ENCODE data around the gene NME3.
"Not testable (repeated sequence)": the region's sequence is repeated elsewhere in the genome, so short reads cannot be mapped to it uniquely, and the experiment has no call there.

The NME3 gene

DNA sequence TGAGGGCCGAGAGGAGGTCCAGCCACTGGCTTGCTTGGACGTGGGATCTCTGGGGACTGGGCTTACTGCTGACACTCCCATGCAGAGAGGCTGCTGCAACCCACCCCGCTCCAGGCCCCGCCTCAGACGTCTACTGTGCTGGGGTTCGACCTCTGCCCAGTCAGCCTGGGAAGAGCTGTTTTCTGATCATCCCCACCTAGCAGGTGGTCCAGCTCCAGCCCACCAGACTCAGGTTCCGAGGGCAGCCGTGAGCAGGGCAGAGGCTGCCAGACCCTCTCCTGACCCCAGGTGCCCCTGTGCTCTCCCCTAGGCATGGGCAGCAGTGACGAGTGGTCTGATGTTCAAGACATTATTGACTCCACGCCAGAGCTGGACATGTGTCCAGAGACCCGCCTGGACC, 23.4 kb downstream of the NME3 start:
- no peak for DNase-seq (ENCODE audit: low spot score)

DNA sequence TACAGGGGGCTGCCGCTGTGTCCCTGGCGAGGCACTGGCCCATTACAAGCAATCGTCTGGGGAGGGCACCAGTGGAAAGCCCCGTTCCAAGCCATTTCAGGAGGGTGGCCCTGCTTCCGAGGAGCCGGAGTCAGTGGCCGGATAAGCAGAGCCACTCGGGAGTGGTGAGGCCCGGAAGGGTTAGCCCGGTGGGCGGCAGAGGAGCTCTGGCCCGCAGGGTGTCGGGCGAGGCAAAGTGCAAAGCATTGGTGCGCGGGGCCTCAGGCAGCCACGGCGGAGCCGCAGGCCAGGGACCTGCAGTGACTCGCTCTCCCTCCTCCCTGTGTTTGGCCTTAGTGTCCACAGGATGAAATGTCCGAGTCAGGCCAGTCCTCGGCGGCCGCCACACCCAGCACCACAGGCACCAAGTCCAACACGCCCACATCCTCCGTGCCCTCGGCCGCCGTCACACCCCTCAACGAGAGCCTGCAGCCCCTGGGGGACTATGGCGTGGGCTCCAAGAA, 24.6 kb downstream of the NME3 start:
- DNase-seq (ENCODE audit: low spot score): no peak

DNA sequence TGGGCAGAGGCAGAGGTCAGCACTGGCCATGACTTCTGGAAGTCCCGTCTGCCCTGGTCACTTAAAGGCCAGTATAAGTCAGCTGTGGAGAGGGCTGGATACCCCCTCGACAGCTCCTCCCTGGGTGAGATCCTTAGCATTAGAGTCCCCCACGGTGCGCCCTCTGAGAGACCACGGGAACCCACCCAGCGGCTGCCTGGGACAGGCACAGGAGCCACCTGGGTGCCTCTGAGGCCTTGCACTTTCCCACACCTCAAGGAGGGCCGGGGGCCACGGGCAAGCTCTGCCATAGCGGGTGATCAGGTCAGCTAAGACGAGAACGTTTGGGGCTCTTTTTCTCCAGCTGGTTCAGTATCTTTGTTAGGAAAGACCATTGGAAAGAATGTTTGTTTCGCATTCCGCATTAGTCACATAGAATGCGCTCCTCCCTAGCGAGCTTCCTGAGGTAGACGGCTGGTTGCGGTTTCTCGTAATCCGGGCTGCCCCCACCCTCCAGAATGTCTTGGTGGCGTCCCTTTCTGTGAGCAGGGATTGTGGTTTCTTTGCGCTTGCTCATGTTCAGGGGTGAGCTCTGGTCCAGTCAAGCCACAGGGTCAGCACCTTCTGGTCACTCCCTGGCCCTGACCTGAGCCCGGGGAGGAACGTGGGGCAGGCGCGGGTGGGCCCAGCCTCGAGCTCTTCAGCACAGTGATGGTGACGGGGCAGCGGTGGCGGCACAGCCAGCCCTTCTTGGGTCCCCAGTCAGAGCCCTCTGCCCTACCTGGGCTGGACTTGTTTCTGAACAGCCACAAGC, 25.2 kb downstream of the NME3 start:
- no peak for DNase-seq (ENCODE audit: low spot score)

DNA sequence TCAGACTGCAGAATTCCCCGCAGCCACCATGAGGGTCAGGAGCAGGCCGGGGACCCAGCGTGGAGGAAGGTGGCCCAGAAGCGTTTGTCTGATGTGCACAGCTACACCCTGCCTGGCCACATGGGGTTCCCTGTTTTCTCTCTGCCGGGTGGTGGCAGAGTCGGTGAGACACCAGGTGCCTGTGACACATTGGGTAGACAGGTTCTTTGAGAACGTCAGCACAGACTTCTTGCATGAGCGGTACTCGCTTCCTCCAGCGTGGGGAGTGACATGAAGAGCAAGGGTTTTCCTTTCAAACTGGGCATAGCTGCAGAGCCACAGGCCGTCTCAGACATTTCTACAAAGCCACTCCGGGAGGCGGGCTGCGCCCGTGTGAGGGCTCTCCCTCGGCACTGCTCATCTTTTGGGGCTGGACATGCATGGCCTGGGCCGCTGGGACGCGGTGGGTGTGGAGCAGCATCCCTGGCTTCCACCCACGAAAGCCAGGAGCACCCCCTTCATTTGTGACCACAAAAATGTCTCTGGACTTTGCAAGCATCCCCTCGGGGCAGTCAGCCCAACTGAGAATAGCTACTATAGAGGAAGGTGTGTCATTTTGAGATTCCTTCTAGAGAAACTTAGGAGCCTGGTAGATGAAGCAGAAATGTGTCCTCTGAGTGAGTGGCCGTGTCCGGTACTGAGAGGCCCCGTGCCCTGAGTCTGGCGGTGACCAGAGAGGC, 26.0 kb downstream of the NME3 start:
- no peak for DNase-seq (ENCODE audit: low spot score)

DNA sequence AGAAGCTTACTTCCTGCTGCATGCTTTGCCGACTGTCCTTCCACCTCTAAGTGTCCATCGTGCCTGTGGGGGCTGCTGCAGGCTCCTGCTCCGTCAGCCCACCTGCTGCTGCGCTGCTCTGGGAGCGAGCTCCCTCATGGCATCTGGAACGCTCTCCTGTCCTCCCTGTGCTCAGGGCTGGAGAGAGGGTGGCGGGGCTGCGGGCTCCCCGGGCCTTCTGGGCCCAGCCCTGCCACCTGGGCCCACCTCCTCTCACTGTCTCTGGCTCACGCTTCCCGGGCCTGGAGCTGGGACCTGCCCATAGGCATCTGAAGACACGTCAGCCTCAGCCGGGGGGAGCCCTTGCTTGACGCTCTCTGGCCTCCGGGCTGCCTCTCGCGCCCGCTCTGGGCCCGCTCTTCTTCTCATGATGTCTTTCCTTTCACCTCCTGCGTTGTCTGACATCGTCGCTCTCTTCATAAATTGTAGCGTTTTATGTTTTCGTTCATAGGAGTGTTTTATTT, 27.0 kb downstream of the NME3 start:
- DNase-seq (ENCODE audit: low spot score): no peak

DNA sequence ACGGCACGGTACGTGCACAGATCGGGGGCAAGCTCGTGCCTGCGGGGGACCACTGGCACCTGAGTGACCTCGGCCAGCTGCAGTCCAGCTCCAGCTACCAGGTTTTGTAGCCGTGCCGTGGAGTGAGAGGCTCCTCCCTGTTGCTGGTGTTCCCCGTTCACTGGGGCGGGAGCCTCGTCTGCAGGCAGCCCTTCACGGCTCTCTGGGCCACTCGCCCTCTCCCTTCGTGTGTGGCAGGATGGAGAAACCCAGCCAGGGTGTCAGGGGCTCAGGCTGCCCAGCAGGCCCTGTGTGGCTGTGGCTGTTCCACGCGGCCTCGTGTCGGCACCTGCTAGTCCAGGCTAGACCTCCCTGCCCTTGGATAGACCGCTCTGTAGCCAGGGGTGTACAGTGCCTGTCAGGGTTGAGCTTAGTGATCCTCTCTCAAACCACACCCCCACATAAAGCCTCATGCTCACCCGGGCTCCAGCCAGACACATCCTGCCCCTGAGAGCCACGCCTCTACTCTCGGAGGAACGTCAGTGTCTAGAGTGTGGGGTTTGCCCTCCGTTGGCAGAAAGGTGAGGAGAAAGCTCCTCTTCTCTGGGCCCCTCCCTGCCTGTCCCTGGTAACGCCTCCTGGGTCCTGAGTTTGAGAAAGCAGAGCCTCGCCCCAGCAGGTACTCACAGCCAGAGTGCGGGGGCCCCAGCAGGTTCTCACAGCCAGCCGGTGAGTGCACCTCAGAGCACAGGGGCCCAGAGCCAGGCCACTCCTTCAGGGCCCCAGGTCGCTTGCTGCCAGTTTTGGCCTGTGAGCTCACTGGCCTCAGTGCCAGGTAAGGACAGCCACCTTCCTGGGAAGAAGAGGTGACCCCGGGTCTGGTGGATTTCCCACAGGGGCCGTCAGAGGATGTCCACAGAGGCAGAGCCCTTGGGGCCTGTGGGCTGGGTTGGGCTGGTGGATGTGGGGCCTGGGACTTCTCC, 27.7 kb downstream of the NME3 start:
- no peak for DNase-seq (ENCODE audit: low spot score)

DNA sequence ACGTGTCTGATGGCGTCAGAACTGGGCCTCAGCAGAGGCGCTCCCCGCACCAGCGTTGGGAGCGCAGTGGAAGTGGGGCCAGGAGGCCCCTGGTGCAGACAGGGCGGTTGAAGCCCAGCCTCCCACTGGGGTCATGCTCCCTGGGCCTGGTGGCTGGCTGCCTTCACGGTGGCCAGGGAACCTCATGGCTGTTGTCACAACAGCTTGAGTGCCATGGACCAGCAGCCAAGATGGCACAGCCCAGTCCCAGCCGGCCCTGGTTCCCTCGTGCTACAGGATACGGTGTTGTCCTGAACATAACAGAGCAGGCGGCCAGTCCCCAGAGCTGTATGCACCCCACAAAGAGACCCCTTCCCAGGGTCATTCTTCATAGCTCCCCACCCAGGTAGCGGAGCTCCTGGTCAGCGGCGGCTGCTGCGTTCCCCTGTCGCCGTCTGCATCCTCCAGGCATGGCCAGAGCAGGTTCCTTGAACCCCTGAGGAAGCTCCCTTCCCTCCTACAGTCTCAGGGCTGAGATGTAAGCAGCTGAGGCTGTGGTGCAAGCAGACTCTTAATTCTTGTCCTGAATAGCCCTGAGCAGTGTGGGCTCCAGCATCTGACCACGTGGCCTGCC, 29.7 kb downstream of the NME3 start:
- DNase-seq (ENCODE audit: low spot score): no peak

DNA sequence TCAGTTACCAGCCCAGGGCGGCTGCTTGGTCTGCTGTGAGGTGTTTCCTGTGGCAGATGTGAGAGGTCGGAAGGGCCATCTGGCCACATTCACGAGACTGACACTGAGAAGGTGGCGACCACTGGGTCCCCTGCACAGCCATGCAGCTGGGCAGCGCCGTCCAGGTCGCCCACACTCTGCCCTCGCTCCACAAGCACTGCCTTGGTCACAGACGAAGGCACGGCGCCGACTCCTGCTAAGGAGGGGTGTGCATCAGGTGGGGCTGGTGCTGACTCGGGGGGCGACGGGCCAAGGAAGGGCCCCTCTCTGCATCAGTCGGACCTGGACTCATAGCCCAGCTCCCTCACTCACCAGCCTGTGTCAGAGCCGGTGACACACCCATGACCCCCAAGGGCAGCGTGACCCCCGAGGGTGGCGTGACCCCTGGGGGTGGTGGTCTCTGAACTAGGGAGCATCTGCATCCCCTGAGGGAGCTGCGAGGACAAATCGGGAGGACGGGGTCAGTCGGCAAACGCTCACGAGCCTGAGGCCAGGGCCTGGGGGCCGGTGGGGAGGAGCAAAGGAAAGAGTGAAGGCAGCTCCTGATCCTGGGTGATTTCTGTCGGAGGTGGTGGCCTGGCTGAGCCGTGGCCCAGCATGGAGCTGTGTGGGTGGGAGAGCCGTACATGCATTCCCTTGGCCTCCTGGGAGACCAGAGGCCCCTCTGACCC, 30.4 kb downstream of the NME3 start:
- no peak for DNase-seq (ENCODE audit: low spot score)

DNA sequence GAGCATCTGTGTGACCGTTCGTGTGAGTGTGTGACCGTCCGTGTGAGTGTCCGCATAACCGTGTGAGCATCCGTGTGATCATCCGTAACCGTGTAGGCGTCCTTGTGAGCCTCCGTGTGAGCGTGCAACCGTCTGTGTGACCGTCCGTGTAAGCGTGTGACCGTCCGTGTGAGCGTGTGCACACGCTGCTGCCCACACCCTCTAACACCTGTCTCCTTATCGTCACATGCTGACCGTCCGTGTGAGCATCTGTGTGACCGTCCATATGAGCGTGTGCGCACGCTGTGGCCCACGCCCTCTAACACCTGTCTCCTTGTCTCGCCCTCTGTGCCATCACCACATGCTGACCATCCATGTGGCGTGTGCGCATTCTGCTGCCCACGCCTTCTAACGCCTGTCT, 31.1 kb downstream of the NME3 start:
- DNase-seq (ENCODE audit: low spot score): no peak

DNA sequence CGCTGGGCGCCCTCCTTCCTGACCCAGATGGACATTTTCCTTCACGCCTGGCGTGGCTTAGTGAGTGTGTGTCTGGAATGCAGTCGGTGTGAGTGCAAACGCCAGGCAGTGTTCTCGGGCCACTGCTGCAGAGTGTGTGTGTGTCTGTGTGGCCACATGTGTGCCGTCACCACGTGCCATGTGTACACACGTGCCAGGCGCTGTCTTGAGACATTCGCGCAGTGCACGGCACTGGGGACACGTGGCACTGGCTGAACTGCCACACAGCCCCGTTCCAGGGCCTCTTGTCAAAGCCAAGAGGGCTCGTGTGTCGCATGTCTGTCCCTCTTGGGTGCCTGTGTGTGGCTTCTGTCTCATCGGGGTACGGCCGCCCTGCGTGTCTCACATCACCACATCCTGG, 36.5 kb downstream of the NME3 start:
- no peak for DNase-seq (ENCODE audit: low spot score)

DNA sequence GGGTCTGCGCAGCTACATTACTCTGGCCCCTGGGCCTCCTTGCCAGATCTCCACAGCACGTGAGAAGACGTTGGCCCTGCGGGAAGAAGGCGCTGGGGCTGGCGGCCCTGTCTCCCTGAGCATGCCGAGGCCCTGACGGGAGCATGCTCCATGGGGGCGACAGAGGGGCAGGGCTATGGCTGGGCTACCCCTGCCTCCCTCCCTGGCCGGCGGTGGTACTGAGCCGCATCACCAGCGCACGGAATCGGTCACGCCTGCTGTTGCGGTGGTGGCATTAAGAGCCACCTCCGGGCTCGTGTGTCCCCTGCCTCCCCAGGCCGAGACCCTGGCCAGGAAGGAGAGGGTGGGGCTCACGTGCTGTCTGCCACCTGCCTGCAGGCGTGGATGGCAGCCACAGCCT, 37.2 kb downstream of the NME3 start:
- DNase-seq (ENCODE audit: low spot score): no peak

DNA sequence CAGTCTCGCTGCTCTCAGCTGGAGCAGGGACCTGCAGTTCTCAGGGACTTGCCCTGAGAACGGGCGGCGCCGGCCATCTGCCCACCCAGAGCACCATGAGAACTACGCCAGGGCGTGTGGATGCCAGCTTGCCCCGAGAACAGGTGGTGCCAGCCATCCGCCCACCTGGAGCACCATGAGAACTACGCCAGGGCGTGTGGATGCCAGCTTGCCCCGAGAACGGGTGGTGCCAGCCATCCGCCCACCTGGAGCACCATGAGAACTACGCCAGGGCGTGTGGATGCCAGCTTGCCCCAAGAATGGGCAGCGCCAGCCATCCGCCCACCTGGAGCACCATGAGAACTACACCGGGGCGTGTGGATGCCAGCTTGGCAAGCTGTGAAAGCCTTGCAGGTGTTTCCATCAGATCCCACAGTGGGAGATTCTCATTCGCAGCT, 38.8 kb downstream of the NME3 start:
- DNase-seq (ENCODE audit: low spot score): not testable (repeated sequence)

DNA sequence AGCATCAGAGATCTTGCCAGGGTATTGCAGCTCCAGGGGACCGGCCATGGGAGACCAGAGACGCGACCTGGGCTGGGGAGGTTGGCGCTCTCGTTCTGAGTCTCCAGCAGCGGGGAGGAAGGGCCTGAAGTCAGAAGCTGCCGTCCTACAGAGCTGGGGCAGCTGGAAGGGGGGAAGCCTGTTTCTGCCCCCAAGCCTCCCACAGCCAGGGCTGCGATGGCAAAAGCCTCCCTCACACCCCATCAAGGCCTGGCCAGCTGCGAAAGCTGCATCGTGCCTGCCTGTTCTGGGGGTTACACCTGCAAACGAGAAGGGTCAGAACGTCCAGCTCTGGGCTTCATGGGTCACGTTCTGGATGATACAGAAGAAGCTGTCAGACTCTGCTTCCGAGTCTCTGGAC, 39.3 kb downstream of the NME3 start:
- DNase-seq (ENCODE audit: low spot score): no peak

DNA sequence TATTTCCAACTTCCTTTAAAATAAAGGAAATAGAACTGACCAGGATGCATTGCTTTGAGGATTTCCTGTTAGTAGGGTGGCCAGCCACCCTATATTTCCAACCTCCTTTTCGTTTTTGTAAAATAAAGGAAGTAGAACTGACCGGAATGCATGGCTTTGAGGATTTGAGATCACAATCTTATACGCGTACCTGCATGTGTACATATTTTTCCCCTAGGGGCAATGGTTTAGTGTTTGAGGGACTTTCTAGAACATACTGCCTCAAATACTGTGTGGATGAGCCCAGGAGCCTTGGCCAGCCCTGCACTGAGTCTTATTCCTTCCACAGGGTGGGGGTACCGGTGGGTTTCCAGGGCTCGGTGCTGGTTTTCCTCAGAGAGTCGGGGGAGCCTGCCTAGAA, 39.7 kb downstream of the NME3 start:
- no peak for DNase-seq (ENCODE audit: low spot score)

DNA sequence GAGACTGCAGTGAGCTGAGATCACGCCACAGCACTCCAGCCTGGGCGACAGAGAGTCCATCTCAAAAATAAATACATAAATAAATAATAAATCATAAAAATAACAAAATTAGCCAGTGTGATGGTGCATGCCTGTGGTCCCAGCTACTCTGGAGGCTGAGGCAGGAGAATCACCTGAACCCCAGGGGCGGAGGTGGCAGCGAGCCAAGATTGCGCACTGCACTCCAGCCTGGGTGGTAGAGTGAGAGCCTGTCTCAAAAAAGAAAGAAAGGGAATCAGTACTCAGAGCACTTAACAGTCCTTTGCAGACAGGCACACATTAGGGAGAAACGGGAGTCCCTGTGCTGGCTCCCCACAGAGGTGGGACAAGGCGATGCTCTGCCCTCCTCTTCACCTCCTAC, 40.3 kb downstream of the NME3 start:
- DNase-seq (ENCODE audit: low spot score): no peak

DNA sequence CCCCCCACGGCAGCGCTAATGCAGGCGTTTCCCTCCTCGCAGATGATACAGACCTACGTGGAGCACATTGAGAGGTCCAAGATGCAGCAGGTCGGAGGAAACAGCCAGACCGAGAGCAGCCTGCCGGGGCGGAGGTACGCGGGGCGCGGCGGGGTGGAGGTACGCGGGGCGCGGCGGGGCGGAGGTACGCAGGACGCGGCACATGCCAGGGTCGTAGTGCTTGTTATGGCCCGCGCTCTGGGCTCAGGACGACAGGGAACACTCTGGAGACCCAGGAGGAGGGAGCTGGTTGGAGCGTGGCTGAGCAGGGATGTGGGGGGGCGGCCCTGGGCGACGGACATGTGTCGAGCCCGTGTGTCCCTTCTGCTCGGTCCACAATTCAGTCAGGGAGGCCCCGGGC, 41.9 kb downstream of the NME3 start:
- no peak for DNase-seq (ENCODE audit: low spot score)

DNA sequence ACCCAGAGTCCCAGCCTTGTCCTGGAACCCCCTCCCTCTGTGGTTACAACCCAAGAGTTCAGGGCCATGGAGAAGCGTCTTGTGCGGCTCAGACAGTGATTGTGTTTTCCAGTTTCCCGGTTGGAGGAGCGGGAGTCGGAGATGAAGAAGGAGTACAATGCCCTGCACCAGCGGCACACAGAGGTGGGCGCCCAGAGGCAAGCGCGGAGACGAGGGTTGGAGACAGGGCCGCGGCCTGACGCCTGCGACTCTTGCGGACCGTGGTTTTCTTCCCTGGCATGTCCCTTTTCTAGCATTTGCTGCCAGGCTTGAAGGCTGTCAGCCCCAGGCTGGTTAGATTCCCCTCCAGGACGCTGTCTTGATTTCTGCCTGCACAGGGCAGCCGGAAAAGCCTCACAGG, 42.3 kb downstream of the NME3 start:
- no peak for DNase-seq (ENCODE audit: low spot score)

DNA sequence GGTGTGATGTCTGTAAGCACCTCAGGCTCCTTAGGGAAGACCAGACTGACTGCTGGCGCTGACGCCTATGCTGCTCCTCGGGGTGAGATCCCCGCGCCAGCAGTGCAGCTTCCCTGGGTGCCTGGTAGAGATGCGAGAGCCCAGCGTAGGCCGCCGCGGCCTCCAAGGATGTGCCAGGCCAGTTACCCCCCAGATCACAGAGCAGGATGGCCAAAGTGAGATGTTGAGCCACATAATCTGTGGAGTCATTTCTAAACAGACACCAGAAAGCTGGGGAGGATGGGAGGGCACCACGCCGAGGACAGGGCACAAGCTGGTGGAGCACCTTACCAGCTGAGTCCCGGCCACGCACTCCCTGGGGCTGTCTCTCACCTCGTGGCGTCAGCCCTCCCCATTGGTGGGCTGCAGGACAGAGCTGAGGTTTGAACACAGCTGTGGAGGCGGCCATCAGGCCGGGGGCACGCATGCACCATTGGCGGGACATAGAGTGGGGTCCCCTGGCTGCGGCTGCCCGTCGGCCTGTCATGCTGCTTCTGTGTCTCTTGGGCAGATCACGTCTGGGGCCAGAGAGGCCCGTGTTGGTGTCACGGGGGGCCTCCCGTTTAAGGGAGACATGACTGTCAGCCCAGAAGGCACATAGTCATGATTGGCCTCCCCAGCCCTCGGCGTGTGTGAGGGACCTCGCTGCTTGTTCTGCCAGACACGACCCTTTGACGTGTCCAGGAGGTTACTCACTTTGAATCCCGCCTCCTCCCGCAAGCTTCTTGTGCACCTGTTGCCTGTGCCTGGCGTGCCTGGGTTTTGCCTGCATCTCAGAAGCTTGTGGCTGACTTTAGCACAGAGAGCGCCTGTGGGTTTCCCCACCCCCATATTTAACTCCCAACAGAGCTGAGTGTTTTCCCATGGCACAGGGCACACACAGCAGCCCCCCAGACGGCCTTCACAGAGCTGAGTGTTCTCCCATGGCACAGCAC, 43.4 kb downstream of the NME3 start:
- no peak for DNase-seq (ENCODE audit: low spot score)

DNA sequence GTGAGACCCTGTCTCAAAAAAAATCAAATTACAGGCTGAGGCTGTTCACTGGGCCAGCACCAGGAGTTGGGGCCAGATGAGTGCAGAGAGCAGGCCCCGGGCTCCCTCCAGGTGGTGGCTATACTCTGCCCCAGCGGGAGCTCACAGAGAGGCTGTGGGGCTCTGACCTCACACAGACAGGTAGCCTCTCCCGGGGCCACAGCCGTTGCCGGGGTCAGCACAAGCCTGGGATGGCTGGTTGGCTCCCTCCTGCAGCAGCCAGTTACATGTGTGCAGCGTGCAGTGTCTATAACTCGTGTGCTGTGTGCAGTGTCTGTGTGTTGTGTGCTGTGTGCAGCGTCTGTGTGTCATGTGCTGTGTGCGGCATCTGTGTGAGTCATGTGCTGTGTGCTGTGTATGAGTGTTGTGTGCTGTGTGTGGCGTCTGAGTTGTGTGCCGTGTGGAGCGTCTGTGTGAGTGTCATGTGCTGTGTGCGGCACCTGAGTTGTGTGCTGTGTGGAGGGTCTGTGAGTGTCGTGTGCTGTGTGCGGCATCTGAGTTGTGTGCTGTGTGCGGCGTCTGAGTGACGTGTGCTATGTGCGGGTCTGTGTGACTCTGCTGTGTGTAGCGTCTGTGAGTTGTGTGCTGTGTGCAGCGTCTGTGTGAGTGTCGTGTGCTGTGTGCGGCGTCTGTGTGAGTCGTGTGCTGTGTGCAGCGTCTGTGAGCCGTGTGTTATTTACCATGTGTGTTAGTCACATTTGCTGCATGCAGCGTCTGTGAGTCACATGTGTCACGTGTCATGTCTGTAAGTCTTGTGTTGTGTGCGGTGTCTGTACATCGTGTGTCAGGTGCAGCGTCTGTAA, 44.5 kb downstream of the NME3 start:
- DNase-seq (ENCODE audit: low spot score): no peak

All from HuH-7 (cell line).